Gastroesophageal sphincter (tissue), 3 donors: ENCODE results near the gene RBBP6.

ENCODE experiments used
- CTCF ChIP-seq, 4 experiments: fragments of 200-600 bp in 2 of 4; fragments of 450-650 bp in 2 of 4; sonication (generic) in 1 of 4; IDR thresholded peaks; one replicate each; pipeline ENCODE4 v1.5.1; 2017 to 2019; ENCODE audit warnings: antibody characterized with exemption in 4 of 4, mild to moderate bottlenecking in 2 of 4, moderate library complexity in 2 of 4
- POLR2A ChIP-seq, 2 donors: fragments of 450-650 bp; IDR thresholded peaks; one replicate each; pipeline ENCODE4 v1.6.1; 2017; ENCODE audit warnings: antibody characterized with exemption in 2 of 2, mild to moderate bottlenecking in 2 of 2, moderate library complexity in 1 of 2
- POLR2AphosphoS5 ChIP-seq: sonication (generic); formaldehyde crosslinking; IDR thresholded peaks from one replicate; pipeline ENCODE4 v1.6.1; 2017; ENCODE audit warnings: antibody characterized with exemption

GRCh38 chr16:24511174-24511573 lies 28.2 kb upstream of the RBBP6 start:
- TF ChIP-seq CTCF (IDR thresholded peaks at IDR 0.05) (no peak), POLR2A (IDR thresholded peaks at IDR 0.05) (no peak), POLR2AphosphoS5 (no peak)
